OCI-LY3 (cell line): ENCODE data around the gene SYAP1.

Source experiments
- CTCF ChIP-seq: fragments of 200-600, 300-600 bp; sonication (generic); IDR thresholded peaks from 2 replicates; pipeline ENCODE4 v1.5.1; 2014; ENCODE audit warnings: antibody characterized with exemption, low read length, low read depth
- EZH2phosphoT487 ChIP-seq: fragments of 200-600 bp; shearing (Covaris generic); IDR thresholded peaks from 2 replicates; pipeline ENCODE4 v1.6.1; 2018; ENCODE audit warnings: antibody characterized with exemption, mixed run types, low read depth

GRCh38 chrX:16754019-16754418 lies 34.6 kb downstream of the SYAP1 start:
- no peak for TF ChIP-seq CTCF
- no peak for TF ChIP-seq EZH2phosphoT487
